HG02642 (cell line): ENCODE data around the gene SSX4B.
"Not testable (repeated sequence)": the region's sequence is repeated elsewhere in the genome, so short reads cannot be mapped to it uniquely, and the experiment has no call there.

Source experiments
- ATAC-seq: cut with Tn5 transposase; IDR thresholded peaks from one replicate; pipeline ENCODE4 v1.9.1; 2021; ENCODE audit warnings: mild to moderate bottlenecking; ENCODE audit not compliant: unreplicated experiment, poor library complexity

Gene SSX4B

GRCh38 chrX:48356315-48357094 is 55.3 kb downstream of the SSX4B start, which contains the start of gene SSX3:
Gene SSX3, minus strand, starts transcription at chrX:48356703. Its CDS starts 1,454 bp downstream, at chrX:48355249.
- ATAC-seq = not testable (repeated sequence)
